ENCODE results near the gene ZNF280A.

- TF ChIP-seq CTCF (IDR thresholded peaks at IDR 0.05) (no peak), POLR2A (IDR thresholded peaks at IDR 0.05) (no peak)
These were observed 45.9 kb upstream of the ZNF280A start for GRCh38 chr22:22565981-22566380.

Measured in prostate gland (tissue), 2 donors.